Subcutaneous abdominal adipose tissue (tissue), 5 donors: ENCODE results near the gene PODNL1.

Source experiments
- H3K27ac ChIP-seq: one replicate; pipeline ENCODE4 v1.7.0; 2013; ENCODE audit warnings: low read depth, mild to moderate bottlenecking, inconsistent platforms, low read length, moderate library complexity
- H3K27me3 ChIP-seq, 5 donors: one replicate each; pipeline ENCODE4 v1.7.0; 2013; ENCODE audit warnings: low read length in 5 of 5, inconsistent platforms in 1 of 5; ENCODE audit not compliant: control insufficient read depth in 5 of 5, insufficient read depth in 4 of 5
- H3K36me3 ChIP-seq, 5 donors: one replicate each; pipeline ENCODE4 v1.7.0; 2013; ENCODE audit warnings: low read length in 5 of 5; ENCODE audit not compliant: control insufficient read depth in 5 of 5, insufficient read depth in 5 of 5
- H3K4me1 ChIP-seq, 5 donors: one replicate each; pipeline ENCODE4 v1.7.0; 2013; ENCODE audit warnings: low read length in 5 of 5, mild to moderate bottlenecking in 3 of 5, moderate library complexity in 1 of 5; ENCODE audit not compliant: control insufficient read depth in 5 of 5, insufficient read depth in 5 of 5
- H3K4me3 ChIP-seq, 5 donors: one replicate each; pipeline ENCODE4 v1.7.0; 2013; ENCODE audit warnings: low read length in 5 of 5, low read depth in 1 of 5
- H3K9ac ChIP-seq, 5 donors: one replicate each; pipeline ENCODE4 v1.7.0; 2013; ENCODE audit warnings: low read length in 5 of 5, mild to moderate bottlenecking in 4 of 5, moderate library complexity in 3 of 5
- H3K9me3 ChIP-seq, 5 donors: one replicate each; pipeline ENCODE4 v1.7.0; 2013; ENCODE audit warnings: low read length in 5 of 5; ENCODE audit not compliant: control insufficient read depth in 5 of 5
- donor health status: healthy.
- donor health status: healthy.
- donor health status: healthy.
- donor health status: healthy.
- donor health status: healthy.

The PODNL1 gene

GRCh38 chr19:13965926-13966683, 27.9 kb upstream of the PODNL1 start:
- Histone ChIP-seq H3K4me3 (no peak overlapping the region), H3K27me3 (no peaks in the 10 kb centered on the region), H3K9me3 (no peaks in the 10 kb centered on the region), H3K4me1 (peaks cover 0 to 4% (median 0%) of the 10 kb centered on the region in 5 donors), H3K9ac (no peak overlapping the region), H3K27ac (no peak overlapping the region), H3K36me3 (peaks cover 0 to 78% (median 57%) of the 10 kb centered on the region in 5 donors)

DNA sequence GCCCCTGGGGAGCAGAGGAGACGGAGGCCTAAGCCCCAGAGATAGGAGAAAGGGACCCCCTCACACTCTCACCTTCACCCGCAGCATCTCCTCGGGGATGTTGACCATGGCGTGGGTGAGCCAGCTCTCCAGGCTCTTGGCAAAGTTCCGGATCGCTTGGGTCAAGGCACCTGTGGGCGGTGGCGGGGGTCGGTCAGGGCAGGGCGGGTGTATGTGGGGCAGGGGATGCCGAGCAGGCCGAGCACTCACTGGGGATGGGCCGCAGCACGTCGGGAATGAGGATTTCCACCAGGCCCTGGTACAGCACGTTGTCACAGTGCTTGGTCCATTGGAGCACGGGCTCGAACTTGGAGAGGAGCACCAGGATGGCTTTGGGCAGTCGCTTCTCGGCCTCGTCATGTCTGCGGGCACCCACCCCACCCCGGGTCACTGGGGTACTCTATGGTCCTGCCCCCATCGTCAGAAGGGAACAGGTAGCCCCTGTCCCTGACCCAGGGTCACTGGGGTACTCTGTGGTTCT, 27.2 kb upstream of the PODNL1 start:
- H3K27ac ChIP-seq = no peak overlapping the region
- no peak overlapping the region for H3K9ac ChIP-seq
- H3K9me3 ChIP-seq = no peaks in the 10 kb centered on the region
- H3K27me3 ChIP-seq = no peaks in the 10 kb centered on the region
- H3K36me3 ChIP-seq = peaks cover 0 to 82% (median 62%) of the 10 kb centered on the region in 5 donors
- H3K4me3 ChIP-seq = no peak overlapping the region
- peaks cover 0 to 4% (median 0%) of the 10 kb centered on the region in 5 donors for H3K4me1 ChIP-seq

DNA sequence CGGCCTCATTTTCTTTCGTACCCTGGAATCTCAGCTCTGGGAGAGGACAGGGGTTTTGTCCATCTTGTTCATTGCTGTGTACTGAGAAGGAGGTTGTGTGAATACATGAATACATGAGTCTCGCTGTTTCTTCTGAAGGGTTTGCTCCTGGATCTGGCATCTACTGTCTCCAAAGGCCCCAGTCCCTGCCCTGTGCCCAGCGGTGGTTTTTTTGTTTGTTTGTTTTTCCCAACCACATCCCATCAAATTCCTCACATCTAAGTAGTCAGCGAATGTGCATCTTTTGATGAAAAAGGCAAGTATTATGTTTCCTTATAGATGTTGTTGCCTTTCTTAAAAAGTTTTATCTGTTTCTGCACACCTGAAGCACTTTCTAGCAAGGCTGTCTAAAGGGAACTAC, 26.6 kb upstream of the PODNL1 start:
- Histone ChIP-seq H3K9ac (no peak overlapping the region), H3K4me3 (no peak overlapping the region), H3K36me3 (peaks cover 0 to 82% (median 65%) of the 10 kb centered on the region in 5 donors), H3K27me3 (no peaks in the 10 kb centered on the region), H3K9me3 (no peaks in the 10 kb centered on the region), H3K27ac (no peak overlapping the region), H3K4me1 (peaks cover 0 to 4% (median 0%) of the 10 kb centered on the region in 5 donors)

DNA sequence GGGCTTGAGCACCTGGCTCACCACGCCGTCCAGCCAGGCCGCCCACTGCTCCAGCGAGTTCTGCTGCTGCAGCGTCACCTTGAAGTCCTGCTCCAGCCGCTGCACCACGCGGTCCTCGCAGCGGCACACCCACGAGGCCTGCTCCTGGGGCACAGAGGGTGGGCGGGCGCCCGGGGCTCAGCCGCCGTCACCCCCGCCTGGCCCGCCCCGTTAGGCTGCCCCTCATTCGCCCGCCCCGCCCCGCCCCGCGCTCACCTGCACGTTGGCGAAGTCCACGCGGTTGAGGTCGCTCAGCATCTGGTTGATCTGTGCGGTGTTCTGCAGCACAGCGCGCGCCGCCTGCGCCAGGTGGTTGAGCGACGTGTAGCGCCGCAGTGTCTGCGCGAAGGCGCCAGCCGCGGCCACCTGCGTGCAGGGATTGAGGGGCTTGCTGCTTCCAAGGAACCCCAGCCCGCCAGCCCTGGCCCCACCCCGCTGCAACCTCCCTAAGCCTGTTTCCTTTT, 25.4 kb upstream of the PODNL1 start:
- Histone ChIP-seq H3K9ac (no peak overlapping the region), H3K36me3 (peaks cover 0 to 82% (median 64%) of the 10 kb centered on the region in 5 donors), H3K27me3 (no peaks in the 10 kb centered on the region), H3K4me1 (peaks cover 0 to 4% (median 0%) of the 10 kb centered on the region in 5 donors), H3K4me3 (no peak overlapping the region), H3K27ac (no peak overlapping the region), H3K9me3 (no peaks in the 10 kb centered on the region)

- H3K4me3 ChIP-seq = no peak overlapping the region
- peaks cover 0 to 4% (median 0%) of the 10 kb centered on the region in 5 donors for H3K4me1 ChIP-seq
- H3K27me3 ChIP-seq = no peaks in the 10 kb centered on the region
- H3K27ac ChIP-seq = no peak overlapping the region
- no peaks in the 10 kb centered on the region for H3K9me3 ChIP-seq
- peaks cover 0 to 82% (median 63%) of the 10 kb centered on the region in 5 donors for H3K36me3 ChIP-seq
- H3K9ac ChIP-seq = no peak overlapping the region
These were observed 24.7 kb upstream of the PODNL1 start for GRCh38 chr19:13962699-13963602.

DNA sequence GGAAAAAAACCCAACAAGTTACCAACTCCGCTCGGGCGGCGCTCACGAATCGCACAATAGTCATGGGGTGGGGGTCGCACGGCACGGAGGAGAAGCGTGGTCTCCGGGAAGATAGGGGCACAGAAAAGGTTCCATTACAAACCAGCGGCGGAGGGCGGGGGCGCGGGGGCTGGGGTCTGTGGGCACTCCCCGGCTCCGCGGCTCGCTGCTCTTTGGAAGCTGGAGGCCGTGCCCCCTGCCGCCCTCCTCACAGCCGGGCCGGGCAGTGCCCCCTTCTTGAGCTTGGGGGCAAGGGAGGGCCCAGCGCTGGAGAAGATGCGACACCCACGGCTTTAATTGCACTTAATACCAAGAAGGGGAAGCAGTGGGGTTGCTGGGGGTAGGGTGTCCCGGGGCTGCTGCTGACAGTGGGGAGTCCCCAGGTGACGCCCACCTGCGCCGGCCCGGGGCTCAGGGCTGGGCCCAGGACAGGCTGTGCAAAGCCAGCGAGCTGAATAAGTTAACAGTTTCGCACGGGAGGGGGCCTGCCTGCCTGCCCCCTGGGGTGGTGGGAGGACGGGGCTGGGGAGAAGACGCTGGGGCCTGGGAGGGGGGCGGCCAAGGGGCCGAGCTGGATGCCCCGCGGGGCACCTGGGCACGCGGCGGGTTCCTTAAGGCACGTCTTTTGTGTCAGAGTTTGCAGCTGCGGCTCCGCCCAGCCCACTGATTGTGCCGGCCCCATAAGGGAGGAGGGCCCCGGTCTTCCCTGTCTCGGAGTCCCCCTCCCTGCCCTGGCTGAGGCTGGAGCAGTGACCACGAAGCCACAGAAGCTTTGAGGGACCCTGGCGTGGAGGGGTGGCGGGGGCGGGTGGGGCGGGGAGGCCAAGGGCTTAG, 23.8 kb upstream of the PODNL1 start:
- Histone ChIP-seq H3K4me1 (peaks cover 0 to 4% (median 0%) of the 10 kb centered on the region in 5 donors), H3K36me3 (peaks cover 0 to 82% (median 63%) of the 10 kb centered on the region in 5 donors), H3K9ac (no peak overlapping the region), H3K27ac (no peak overlapping the region), H3K9me3 (no peaks in the 10 kb centered on the region), H3K4me3 (no peak overlapping the region), H3K27me3 (no peaks in the 10 kb centered on the region)

DNA sequence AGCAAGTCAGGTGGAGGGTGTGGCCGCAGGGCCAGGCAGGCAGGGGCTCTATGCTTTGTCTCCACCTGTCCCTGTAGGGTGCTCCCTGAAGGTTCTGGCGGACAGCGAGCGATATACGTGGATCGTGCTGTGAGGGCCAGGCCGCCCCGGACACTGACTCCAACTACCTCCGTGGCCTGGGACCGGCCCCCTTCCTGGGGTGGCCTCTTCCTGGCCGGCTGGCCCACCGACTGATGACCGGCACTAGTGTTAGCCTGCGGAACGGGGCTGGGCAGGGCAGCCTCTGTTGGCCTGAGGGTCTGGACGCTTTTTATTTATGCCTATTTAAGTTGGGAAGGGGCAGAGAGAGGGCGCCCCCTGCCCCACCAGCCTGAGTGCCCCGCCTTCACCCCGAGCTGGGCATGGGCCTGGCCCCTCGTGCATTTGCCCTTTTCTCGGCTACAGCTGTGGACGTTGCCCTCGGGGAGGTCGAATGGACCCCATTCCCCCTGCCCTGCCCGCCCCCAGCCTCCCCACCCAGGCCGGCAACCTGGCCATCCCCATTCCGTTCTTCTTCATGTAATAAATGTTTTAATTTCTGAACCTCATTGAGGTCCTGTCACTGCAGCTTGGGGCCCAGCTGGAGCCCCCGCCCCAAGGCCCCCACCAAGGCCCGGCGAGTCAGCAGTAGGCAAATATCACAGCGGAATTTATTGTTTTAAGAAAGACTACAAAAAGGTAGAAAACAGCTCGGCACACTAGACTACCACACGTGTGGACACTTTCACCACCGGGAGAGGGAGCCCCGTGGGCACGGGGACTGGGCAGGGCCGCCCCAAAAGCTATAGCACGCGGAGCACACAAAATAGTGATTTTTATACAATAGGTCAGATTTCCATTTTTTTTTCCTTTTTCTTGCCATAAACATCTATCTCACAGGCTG, 22.9 kb upstream of the PODNL1 start:
- Histone ChIP-seq H3K36me3 (peaks cover 0 to 82% (median 63%) of the 10 kb centered on the region in 5 donors), H3K4me1 (peaks cover 0 to 4% (median 0%) of the 10 kb centered on the region in 5 donors), H3K9me3 (no peaks in the 10 kb centered on the region), H3K4me3 (no peak overlapping the region), H3K27me3 (no peaks in the 10 kb centered on the region), H3K27ac (no peak overlapping the region), H3K9ac (no peak overlapping the region)

GRCh38 chr19:13959962-13960862, 22.0 kb upstream of the PODNL1 start:
- no peak overlapping the region for H3K27ac ChIP-seq
- no peaks in the 10 kb centered on the region for H3K27me3 ChIP-seq
- no peaks in the 10 kb centered on the region for H3K9me3 ChIP-seq
- H3K9ac ChIP-seq = no peak overlapping the region
- H3K4me3 ChIP-seq = no peak overlapping the region
- peaks cover 0 to 4% (median 0%) of the 10 kb centered on the region in 5 donors for H3K4me1 ChIP-seq
- peaks cover 0 to 82% (median 63%) of the 10 kb centered on the region in 5 donors for H3K36me3 ChIP-seq
